Measurements from ENCODE around the gene NPC1. TPM values are rescaled to one million over a fixed set of nuclear protein-coding genes. Genes with fewer than 3 reads are reported as not detected.

NPC1 gene
- total RNA-seq, 1 experiment from 2014 or later: 92.7 TPM

DNA sequence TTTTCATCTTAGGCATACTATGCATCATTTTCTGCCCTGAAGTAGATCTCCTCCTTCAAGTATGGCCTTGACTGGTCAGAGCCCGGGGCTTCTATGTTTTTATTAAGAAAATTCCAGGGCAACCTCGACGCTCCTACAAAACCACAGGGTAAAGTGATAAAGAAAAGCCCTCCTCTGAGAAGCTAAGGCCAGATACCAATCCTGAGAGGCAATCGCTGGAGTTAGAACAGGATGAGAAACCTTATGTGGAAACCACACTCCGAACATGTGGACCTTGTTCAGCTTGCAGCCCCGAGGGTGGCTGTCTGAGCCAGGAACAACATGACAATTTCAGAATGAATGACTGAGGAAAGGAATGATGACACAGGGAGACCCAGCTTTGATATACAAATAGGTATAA, 47.4 kb downstream of the NPC1 start:
- peaks cover 38% of the 10 kb centered on the region for H3K36me3 ChIP-seq (ENCODE audit: control insufficient read depth, insufficient read depth, low read length)
- no peak overlapping the region for H3K4me3 ChIP-seq (ENCODE audit: low read depth in 2 of 2, low read length in 2 of 2)
- no TSS peak for BruUV-seq (replicated peaks)
- no peaks in the 10 kb centered on the region for H3K9me3 ChIP-seq (ENCODE audit: control insufficient read depth, insufficient read depth, low read depth, low read length)
- ChIA-PET POLR2A (no interaction called here), CTCF (no interaction called here)
- DNase-seq (ENCODE audit: low read depth, low spot score): no peak
- ATAC-seq: no peak
- no peaks in the 10 kb centered on the region for H3K4me1 ChIP-seq (ENCODE audit: control insufficient read depth, insufficient read depth, low read length)
- intact Hi-C loops (cut with micrococcal nuclease; ENCODE audit: unreplicated experiment): no loop called here
- TF ChIP-seq POLR2AphosphoS5 (IDR thresholded peaks at IDR 0.05; ENCODE audit: low read depth, low read length) (no peak), SIN3A (IDR thresholded peaks at IDR 0.05; ENCODE audit: borderline replicate concordance, insufficient read depth, low read depth, low read length) (no peak), TCF7L2 (IDR thresholded peaks at IDR 0.05; ENCODE audit: low read depth, low read length) (no peak)
- TF ChIP-seq, protein P1, sequence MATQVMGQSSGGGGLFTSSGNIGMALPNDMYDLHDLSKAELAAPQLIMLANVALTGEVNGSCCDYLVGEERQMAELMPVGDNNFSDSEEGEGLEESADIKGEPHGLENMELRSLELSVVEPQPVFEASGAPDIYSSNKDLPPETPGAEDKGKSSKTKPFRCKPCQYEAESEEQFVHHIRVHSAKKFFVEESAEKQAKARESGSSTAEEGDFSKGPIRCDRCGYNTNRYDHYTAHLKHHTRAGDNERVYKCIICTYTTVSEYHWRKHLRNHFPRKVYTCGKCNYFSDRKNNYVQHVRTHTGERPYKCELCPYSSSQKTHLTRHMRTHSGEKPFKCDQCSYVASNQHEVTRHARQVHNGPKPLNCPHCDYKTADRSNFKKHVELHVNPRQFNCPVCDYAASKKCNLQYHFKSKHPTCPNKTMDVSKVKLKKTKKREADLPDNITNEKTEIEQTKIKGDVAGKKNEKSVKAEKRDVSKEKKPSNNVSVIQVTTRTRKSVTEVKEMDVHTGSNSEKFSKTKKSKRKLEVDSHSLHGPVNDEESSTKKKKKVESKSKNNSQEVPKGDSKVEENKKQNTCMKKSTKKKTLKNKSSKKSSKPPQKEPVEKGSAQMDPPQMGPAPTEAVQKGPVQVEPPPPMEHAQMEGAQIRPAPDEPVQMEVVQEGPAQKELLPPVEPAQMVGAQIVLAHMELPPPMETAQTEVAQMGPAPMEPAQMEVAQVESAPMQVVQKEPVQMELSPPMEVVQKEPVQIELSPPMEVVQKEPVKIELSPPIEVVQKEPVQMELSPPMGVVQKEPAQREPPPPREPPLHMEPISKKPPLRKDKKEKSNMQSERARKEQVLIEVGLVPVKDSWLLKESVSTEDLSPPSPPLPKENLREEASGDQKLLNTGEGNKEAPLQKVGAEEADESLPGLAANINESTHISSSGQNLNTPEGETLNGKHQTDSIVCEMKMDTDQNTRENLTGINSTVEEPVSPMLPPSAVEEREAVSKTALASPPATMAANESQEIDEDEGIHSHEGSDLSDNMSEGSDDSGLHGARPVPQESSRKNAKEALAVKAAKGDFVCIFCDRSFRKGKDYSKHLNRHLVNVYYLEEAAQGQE (IDR thresholded peaks at IDR 0.05; ENCODE audit: insufficient read depth in 1 of 2, low read depth in 2 of 2, low read length in 1 of 2): no peak
- TF ChIP-seq, protein P2, sequence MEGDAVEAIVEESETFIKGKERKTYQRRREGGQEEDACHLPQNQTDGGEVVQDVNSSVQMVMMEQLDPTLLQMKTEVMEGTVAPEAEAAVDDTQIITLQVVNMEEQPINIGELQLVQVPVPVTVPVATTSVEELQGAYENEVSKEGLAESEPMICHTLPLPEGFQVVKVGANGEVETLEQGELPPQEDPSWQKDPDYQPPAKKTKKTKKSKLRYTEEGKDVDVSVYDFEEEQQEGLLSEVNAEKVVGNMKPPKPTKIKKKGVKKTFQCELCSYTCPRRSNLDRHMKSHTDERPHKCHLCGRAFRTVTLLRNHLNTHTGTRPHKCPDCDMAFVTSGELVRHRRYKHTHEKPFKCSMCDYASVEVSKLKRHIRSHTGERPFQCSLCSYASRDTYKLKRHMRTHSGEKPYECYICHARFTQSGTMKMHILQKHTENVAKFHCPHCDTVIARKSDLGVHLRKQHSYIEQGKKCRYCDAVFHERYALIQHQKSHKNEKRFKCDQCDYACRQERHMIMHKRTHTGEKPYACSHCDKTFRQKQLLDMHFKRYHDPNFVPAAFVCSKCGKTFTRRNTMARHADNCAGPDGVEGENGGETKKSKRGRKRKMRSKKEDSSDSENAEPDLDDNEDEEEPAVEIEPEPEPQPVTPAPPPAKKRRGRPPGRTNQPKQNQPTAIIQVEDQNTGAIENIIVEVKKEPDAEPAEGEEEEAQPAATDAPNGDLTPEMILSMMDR (IDR thresholded peaks at IDR 0.05): no peak
- in situ Hi-C loops (cut with HindIII; ENCODE audit: low pct_unique_long_range_greater_than_20kb, low sequenced_read_pairs): no loop called here
- H3K27me3 ChIP-seq (ENCODE audit: control insufficient read depth, insufficient read depth, low read length): no peaks in the 10 kb centered on the region
- no peak overlapping the region for H3K27ac ChIP-seq (ENCODE audit: low read length)

GRCh38 chr18:23538001-23538400, 48.3 kb downstream of the NPC1 start:
- intact Hi-C loops (cut with micrococcal nuclease; ENCODE audit: unreplicated experiment): no loop called here
- in situ Hi-C loops (cut with HindIII; ENCODE audit: low pct_unique_long_range_greater_than_20kb, low sequenced_read_pairs): no loop called here
- Histone ChIP-seq H3K4me3 (ENCODE audit: low read depth in 2 of 2, low read length in 2 of 2) (no peak overlapping the region), H3K27ac (ENCODE audit: low read length) (no peak overlapping the region), H3K9me3 (ENCODE audit: control insufficient read depth, insufficient read depth, low read depth, low read length) (no peaks in the 10 kb centered on the region), H3K36me3 (ENCODE audit: control insufficient read depth, insufficient read depth, low read length) (peaks cover 39% of the 10 kb centered on the region), H3K4me1 (ENCODE audit: control insufficient read depth, insufficient read depth, low read length) (no peaks in the 10 kb centered on the region), H3K27me3 (ENCODE audit: control insufficient read depth, insufficient read depth, low read length) (no peaks in the 10 kb centered on the region)
- no peak for ATAC-seq
- no peak for TF ChIP-seq SIN3A (IDR thresholded peaks at IDR 0.05; ENCODE audit: borderline replicate concordance, insufficient read depth, low read depth, low read length)
- no TSS peak for BruUV-seq (replicated peaks)
- CTCF ChIA-PET: no interaction called here
- DNase-seq (ENCODE audit: low read depth, low spot score): no peak
- POLR2A ChIA-PET: no interaction called here

DNA sequence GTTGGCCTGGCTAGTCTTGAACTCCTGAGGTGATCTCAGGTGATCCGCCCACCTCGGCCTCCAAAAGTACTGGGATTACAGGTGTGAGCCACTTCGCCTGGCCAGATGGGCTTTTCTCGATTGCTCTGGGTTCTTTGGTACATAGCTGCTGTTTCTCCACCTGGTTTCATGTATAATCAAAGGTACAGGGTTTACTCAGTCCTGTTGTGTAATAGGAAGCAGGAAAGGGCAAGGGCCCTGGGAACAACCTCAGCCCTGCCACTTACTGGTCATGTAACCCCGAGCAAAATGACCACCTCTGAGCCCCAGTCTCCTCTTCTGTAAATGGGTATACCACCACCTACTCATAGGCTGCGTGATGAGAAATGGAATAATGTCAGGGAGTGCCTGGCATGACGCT, 49.0 kb downstream of the NPC1 start:
- peaks cover 39% of the 10 kb centered on the region for H3K36me3 ChIP-seq (ENCODE audit: control insufficient read depth, insufficient read depth, low read length)
- in situ Hi-C loops (cut with HindIII; ENCODE audit: low pct_unique_long_range_greater_than_20kb, low sequenced_read_pairs): no loop called here
- ChIA-PET POLR2A (interaction anchor here (0.6 kb wide), 1 partner anchor 542 kb away, joined by 3 read pairs; no protein-coding TSS in a partner anchor), CTCF (no interaction called here)
- TF ChIP-seq, protein P1 (IDR thresholded peaks at IDR 0.05; ENCODE audit: insufficient read depth in 1 of 2, low read depth in 2 of 2, low read length in 1 of 2): no peak
- no peak for TF ChIP-seq POLR2AphosphoS5 (IDR thresholded peaks at IDR 0.05; ENCODE audit: low read depth, low read length)
- TF ChIP-seq SIN3A (IDR thresholded peaks at IDR 0.05; ENCODE audit: borderline replicate concordance, insufficient read depth, low read depth, low read length): no peak
- TF ChIP-seq, protein P2 (IDR thresholded peaks at IDR 0.05): no peak
- TF ChIP-seq TCF7L2 (IDR thresholded peaks at IDR 0.05; ENCODE audit: low read depth, low read length): no peak
- H3K9me3 ChIP-seq (ENCODE audit: control insufficient read depth, insufficient read depth, low read depth, low read length): no peaks in the 10 kb centered on the region
- no peaks in the 10 kb centered on the region for H3K4me1 ChIP-seq (ENCODE audit: control insufficient read depth, insufficient read depth, low read length)
- ATAC-seq (no peak), DNase-seq (ENCODE audit: low read depth, low spot score) (no peak)
- H3K27ac ChIP-seq (ENCODE audit: low read length): no peak overlapping the region
- no TSS peak for BruUV-seq (replicated peaks)
- H3K4me3 ChIP-seq (ENCODE audit: low read depth in 2 of 2, low read length in 2 of 2): no peak overlapping the region
- H3K27me3 ChIP-seq (ENCODE audit: control insufficient read depth, insufficient read depth, low read length): no peaks in the 10 kb centered on the region
- intact Hi-C loops (cut with micrococcal nuclease; ENCODE audit: unreplicated experiment): no loop called here

Data from Panc1 (cell line).